Stimulated activated CD4-positive, alpha-beta T cell treated with anti-CD3 and anti-CD28 coated beads, Interleukin-2, amount 100 ng/mL, for 24 hours (primary cell): ENCODE results near the gene AKT1.
"Not testable (repeated sequence)": the region's sequence is repeated elsewhere in the genome, so short reads cannot be mapped to it uniquely, and the experiment has no call there.

ENCODE experiments used
- DNase-seq, 2 donors: peaks; one replicate each; pipeline ENCODE4 v3.0.0-alpha.2; 2020

AKT1 gene

GRCh38 chr14:104751539-104752422 is 43.8 kb downstream of the AKT1 start:
- no peak for DNase-seq

GRCh38 chr14:104750753-104751057 is 44.8 kb downstream of the AKT1 start:
- not testable (repeated sequence) for DNase-seq

- no peak for DNase-seq
Measured at GRCh38 chr14:104750056-104750752, 45.3 kb downstream of the AKT1 start.

GRCh38 chr14:104749111-104749649 is 46.4 kb downstream of the AKT1 start:
- DNase-seq, result no peak

- DNase-seq, result no peak
Measured at GRCh38 chr14:104747876-104748275, 47.7 kb downstream of the AKT1 start.

GRCh38 chr14:104746934-104747481 is 48.5 kb downstream of the AKT1 start:
- no peak for DNase-seq

GRCh38 chr14:104746071-104746545 is 49.4 kb downstream of the AKT1 start:
- peak in 1 of 2 donors; percentile 26 for DNase-seq

GRCh38 chr14:104745431-104745830 is 50.1 kb downstream of the AKT1 start:
- DNase-seq, result no peak

GRCh38 chr14:104744484-104744883 is 51.1 kb downstream of the AKT1 start:
- DNase-seq, result no peak

GRCh38 chr14:104743461-104744380 is 51.8 kb downstream of the AKT1 start:
- no peak for DNase-seq

GRCh38 chr14:104742586-104743455 is 52.7 kb downstream of the AKT1 start:
- DNase-seq, result no peak

GRCh38 chr14:104741803-104742251 is 53.7 kb downstream of the AKT1 start:
- DNase-seq, result no peak

- DNase-seq, result no peak
Measured at GRCh38 chr14:104741108-104741802, 54.3 kb downstream of the AKT1 start.

GRCh38 chr14:104739546-104740516 is 55.7 kb downstream of the AKT1 start:
- DNase-seq, result no peak

- DNase-seq, result no peak
Measured at GRCh38 chr14:104739026-104739425, 56.5 kb downstream of the AKT1 start.

- DNase-seq, result no peak
Measured at GRCh38 chr14:104738375-104739019, 57.1 kb downstream of the AKT1 start.

- no peak for DNase-seq
Measured at GRCh38 chr14:104735830-104736642, 59.5 kb downstream of the AKT1 start.
